WTC11 (cell line): Measurements from ENCODE around the gene SOX9.

Experiments used
- ARID4B ChIP-seq: sonication (generic); formaldehyde crosslinking; IDR thresholded peaks from 2 replicates; pipeline ENCODE4 v1.8.0; 2023; ENCODE audit warnings: missing genetic modification reagents, mild to moderate bottlenecking, borderline replicate concordance
- ATF2 ChIP-seq: sonication (generic); formaldehyde crosslinking; IDR thresholded peaks from 2 replicates; pipeline ENCODE4 v1.8.1; 2022; ENCODE audit warnings: low read depth, missing genetic modification reagents, borderline replicate concordance
- ATF6 ChIP-seq: sonication (generic); formaldehyde crosslinking; IDR thresholded peaks from 2 replicates; pipeline ENCODE4 v1.8.1; 2023; ENCODE audit warnings: mild to moderate bottlenecking, missing genetic modification reagents
- CREB1 ChIP-seq: sonication (generic); formaldehyde crosslinking; IDR thresholded peaks from 2 replicates; pipeline ENCODE4 v1.8.0; 2023; ENCODE audit warnings: mild to moderate bottlenecking, missing genetic modification reagents
- CREM ChIP-seq: sonication (generic); formaldehyde crosslinking; IDR thresholded peaks from 2 replicates; pipeline ENCODE4 v1.8.1; 2022; ENCODE audit warnings: mild to moderate bottlenecking, missing genetic modification reagents, moderate library complexity
- CTCF ChIP-seq: fragments of 200-600 bp; IDR thresholded peaks from 2 replicates; pipeline ENCODE4 v1.8.0; 2022; ENCODE audit warnings: antibody characterized with exemption
- E2F5 ChIP-seq: sonication (generic); formaldehyde crosslinking; IDR thresholded peaks from 2 replicates; pipeline ENCODE4 v1.8.1; 2022; ENCODE audit warnings: mild to moderate bottlenecking, moderate library complexity, missing genetic modification reagents
- ELF4 ChIP-seq: sonication (generic); formaldehyde crosslinking; IDR thresholded peaks from 2 replicates; pipeline ENCODE4 v1.8.1; 2022; ENCODE audit warnings: low read depth, mild to moderate bottlenecking, moderate library complexity, missing genetic modification reagents
- ERG ChIP-seq: fragments of 250-450 bp; sonication (Bioruptor Pico); IDR thresholded peaks from 2 replicates; pipeline ENCODE4 v1.8.0; 2021; ENCODE audit warnings: mild to moderate bottlenecking
- GABPB1 ChIP-seq: sonication (generic); formaldehyde crosslinking; IDR thresholded peaks from 2 replicates; pipeline ENCODE4 v1.8.1; 2023; ENCODE audit warnings: mild to moderate bottlenecking, missing genetic modification reagents
- TP53 ChIP-seq: sonication (generic); formaldehyde crosslinking; IDR thresholded peaks from 2 replicates; pipeline ENCODE4 v1.8.1; 2023; ENCODE audit warnings: mild to moderate bottlenecking, missing genetic modification reagents
- USF2 ChIP-seq: sonication (generic); formaldehyde crosslinking; IDR thresholded peaks from 2 replicates; pipeline ENCODE4 v1.8.1; 2023; ENCODE audit warnings: mild to moderate bottlenecking, missing genetic modification reagents, moderate library complexity
- ZNF396 ChIP-seq: fragments of 250-450 bp; sonication (Bioruptor Pico); IDR thresholded peaks from 2 replicates; pipeline ENCODE4 v1.8.0; 2021; ENCODE audit warnings: mild to moderate bottlenecking, moderate library complexity, borderline replicate concordance
- ZSCAN18 ChIP-seq: fragments of 250-450 bp; sonication (Bioruptor Pico); IDR thresholded peaks from 2 replicates; pipeline ENCODE4 v2.1.2; 2022; ENCODE audit warnings: mild to moderate bottlenecking, moderate library complexity

- TF ChIP-seq ARID4B (CRISPR knock-in tag) (no peak), ERG (CRISPR knock-in tag) (no peak), E2F5 (CRISPR knock-in tag) (no peak), ELF4 (CRISPR knock-in tag) (no peak), CTCF (no peak), ZNF396 (CRISPR knock-in tag) (no peak), GABPB1 (CRISPR knock-in tag) (no peak), CREB1 (CRISPR knock-in tag) (no peak), CREM (CRISPR knock-in tag) (no peak), USF2 (CRISPR knock-in tag) (no peak), ZSCAN18 (CRISPR knock-in tag) (no peak), ATF2 (CRISPR knock-in tag) (no peak), TP53 (CRISPR knock-in tag) (no peak), ATF6 (CRISPR knock-in tag) (no peak)
These were observed 23.3 kb downstream of the SOX9 start for GRCh38 chr17:72144101-72144500.
